NK-92 (cell line): ENCODE results near the gene PLOD2.

ENCODE experiments used
- DNase-seq: peaks from one replicate; lab custom pipeline; 2025; ENCODE audit not compliant: unreplicated experiment; lab: John Stamatoyannopoulos, UW

Gene PLOD2

GRCh38 chr3:146052056-146052790, 108.8 kb downstream of the PLOD2 start:
- DNase-seq = no peak

- no peak for DNase-seq
Measured at GRCh38 chr3:146050691-146051090, 110.3 kb downstream of the PLOD2 start.

DNA sequence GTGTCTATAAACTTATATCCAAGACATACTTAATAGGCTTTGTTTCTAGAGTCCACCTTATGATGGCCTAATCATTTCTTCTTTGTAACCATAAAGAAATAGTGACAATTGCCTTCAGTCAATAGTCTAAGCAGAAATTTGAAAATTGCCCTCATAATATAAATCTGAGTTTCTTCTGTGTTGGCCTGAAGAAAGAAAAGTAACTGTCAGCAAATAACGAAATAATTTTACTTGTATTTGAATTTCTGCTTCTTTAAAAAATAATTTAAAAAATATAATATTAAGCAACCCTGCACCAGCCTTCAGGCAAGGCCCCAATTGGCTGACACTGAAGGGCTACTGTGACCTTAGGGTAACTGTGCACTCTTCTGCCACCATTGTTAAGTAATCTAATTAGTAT, 113.5 kb downstream of the PLOD2 start:
- no peak for DNase-seq

DNA sequence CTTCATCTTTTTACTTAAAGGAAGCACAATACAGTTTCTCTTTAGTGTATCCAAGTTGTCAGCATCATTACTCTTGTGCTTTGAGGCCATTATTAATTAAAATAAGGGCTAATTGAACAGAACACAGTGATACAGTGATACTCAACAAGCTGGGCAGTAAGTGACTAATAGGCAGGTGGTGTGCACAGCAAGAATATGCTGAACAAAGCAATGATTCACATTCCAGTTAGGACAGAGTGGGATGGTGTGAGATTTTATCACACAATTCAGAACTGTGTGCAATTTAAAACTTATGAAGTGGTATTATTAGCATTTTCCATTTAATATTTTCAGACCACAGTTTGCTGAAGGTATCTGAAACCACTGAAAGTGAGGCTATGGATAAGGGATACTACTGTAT, 116.9 kb downstream of the PLOD2 start:
- no peak for DNase-seq

GRCh38 chr3:146040630-146041029, 120.4 kb downstream of the PLOD2 start:
- no peak for DNase-seq

DNA sequence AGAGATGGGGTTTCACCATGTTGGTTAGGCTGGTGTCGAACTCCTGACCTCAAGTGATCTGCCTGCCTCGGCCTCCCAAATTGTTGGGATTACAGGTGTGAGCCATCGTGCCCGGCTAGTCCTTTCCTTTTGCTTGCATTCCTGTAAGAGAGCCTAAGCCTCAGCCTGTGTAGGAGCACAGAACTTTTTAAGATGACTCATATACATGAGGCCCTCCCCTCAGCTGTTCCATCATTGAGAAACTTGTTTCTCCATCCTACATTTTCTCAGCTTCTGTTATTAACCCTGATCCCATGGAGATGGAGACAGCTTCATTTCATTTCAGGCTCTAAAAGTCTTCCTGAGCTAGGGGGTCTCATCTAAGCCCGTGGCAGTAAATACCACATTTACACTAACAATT, 123.3 kb downstream of the PLOD2 start:
- DNase-seq = no peak

DNA sequence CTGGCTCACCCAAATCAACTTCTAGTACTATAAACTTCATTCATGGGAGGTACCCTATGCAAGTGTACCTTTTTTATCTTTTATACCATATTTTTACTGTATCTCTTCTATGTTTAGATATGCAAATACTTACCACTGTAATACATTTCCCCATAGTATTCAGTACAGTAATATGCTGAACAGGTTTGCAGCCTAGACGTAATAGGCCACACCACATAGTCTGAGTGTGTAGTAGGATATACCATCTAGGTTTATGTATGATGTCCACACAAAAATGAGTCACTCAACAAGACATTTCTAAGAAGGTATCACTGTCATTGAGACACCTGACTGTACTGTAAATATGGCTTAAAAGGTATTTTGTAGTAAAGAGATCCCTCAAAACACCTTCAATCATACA, 124.7 kb downstream of the PLOD2 start:
- DNase-seq = no peak

- no peak for DNase-seq
Measured at GRCh38 chr3:146035366-146035765, 125.6 kb downstream of the PLOD2 start.

DNA sequence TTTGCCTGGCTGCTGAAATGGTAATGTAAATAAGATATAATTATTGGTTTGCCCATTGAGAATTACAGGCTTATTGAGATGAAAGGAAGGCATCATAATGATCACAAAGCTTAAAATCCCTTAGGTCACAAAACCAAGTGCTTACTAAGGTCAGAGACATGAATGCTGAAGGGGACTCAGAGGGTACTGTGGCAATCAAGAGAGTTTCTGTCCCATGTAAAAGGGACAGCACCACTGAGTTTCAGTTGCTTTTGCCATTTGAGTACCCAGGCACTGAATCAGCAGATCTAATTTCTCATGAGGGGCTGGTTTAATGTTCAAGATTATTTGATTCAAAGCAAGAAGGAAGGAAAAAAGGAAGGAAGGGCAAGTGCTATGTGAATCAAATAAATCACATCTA, 127.0 kb downstream of the PLOD2 start:
- no peak for DNase-seq

GRCh38 chr3:146026547-146026946, 134.4 kb downstream of the PLOD2 start:
- DNase-seq = no peak

- DNase-seq = no peak
Measured at GRCh38 chr3:146024260-146024659, 136.7 kb downstream of the PLOD2 start.

GRCh38 chr3:146020969-146021368, 140.0 kb downstream of the PLOD2 start:
- DNase-seq = no peak

DNA sequence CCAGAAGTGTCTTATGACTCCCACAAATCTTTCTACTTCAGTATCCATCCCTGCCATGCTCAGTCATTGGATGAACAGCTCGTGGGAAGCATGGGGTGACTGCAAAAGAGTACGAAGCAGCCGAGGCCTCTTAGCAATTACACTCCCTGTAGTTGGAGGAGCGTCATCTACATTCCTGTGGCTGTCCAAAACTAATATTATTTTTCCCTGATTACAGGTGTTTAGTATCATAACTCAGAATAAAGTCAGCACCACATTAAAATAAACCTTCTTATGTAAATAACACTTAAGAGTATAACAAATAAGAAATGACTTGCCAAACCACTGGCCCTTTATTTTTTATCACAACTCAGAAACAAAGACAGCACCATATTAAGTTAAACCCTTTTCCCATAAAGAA, 141.5 kb downstream of the PLOD2 start:
- no peak for DNase-seq
